Activated CD4-positive, alpha-beta T cell treated with anti-CD3 and anti-CD28 coated beads, Interleukin-2, amount 50 U/mL, for 24 hours (primary cell): Measurements from ENCODE around the gene CUBN.

Experiments used
- DNase-seq, 2 donors: peaks; one replicate each; pipeline ENCODE4 v3.0.0-alpha.2; 2020; ENCODE audit warnings: low read depth in 1 of 2, low spot score in 1 of 2

The CUBN gene

DNA sequence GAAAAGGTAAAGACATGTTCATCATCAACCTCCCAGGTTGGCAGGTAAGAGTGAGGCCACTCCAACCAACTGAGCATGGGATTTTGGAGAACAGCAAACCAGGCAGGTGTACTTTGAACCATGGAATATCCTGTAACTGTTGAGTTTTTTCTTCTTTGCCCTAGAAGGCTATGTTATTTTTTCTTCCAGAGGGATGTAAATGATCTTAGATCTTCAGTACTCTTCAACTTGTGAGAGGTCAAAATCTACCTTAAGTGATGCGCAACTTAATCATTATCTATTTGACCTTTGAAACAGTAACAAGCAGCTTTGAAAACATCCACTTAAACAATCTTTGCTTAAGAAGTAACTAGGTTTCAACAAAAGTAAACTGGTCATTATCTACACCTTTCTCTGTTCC is at the start of gene CUBN:
Gene CUBN (minus strand): TSS at position 71 of the 400 bp plus-strand sequence. CDS start 46 bp downstream, at position 25.
- DNase-seq, result no peak

DNA sequence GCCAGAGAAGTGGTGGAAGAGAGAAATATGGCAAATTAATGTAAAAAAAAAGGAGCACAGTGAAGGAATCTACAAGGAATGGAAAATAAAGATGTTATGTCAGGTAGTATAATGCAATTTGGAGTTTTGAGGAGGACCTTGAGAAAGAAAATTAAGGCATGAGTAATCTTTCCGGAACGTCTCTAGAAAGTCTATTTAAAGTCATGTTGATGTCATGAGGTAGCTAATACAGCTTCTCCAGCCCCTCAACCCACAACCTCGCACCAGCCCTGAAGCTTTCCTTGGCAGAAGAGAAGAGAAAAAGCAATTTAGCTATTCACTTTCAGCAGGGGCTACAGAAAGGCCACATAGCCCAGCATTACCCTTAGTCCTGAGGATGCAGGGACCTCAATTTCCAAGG is 49.4 kb upstream of the CUBN start:
- DNase-seq, result no peak

DNA sequence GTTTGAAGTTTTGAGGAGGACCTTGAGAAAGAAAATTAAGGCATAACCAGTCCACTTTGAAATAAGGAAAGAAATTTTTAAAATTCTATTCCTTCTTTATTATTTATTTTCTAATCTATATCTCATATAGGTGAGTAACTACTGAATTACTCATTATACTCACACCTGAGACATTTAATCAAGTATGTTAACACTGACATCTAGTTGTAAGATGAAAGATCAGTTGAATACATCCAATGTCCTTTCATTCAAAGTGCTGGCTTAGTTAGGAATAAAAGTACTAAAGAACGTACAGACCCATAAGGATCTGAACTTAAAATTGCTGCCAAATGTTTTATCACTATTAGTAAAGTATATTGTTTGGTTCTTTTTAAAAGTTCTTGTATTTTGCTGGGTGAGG is 48.4 kb upstream of the CUBN start:
- no peak for DNase-seq

DNA sequence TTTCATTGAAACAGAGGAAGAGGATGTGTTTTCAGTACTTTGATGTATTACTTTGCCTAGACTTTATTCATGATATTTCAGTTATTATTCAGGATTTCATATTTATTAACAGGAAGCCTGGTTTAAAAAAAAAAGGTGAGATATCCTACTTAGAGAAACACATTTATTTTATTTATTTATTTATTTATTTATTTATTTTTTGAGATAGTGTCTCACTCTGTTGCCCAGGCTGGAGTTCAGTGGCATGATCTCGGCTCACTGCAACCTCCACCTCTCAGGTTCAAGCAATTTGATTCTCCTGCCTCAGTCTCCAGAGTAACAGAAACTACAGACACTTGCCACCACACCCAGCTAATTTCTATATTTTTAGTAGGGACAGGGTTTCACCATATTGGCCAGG is 47.4 kb upstream of the CUBN start:
- no peak for DNase-seq

DNA sequence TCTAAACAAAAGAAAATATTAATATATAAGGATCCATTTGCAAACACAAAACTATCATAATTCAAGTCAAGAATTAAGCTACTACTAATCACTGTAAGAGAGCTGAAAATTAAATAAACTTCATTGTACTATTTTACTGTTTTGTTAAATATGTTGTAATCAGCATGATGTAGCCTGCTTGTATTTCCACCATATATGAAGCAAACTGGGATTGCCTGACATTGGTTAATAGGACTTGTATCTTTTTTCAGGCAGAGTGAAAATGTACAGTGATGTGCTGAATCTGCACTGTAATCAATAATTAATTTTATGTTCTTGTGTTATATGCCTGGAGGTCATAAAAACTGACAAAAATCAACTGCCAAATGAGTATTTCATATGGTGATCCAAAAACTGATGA is 46.5 kb upstream of the CUBN start:
- DNase-seq, result no peak

DNA sequence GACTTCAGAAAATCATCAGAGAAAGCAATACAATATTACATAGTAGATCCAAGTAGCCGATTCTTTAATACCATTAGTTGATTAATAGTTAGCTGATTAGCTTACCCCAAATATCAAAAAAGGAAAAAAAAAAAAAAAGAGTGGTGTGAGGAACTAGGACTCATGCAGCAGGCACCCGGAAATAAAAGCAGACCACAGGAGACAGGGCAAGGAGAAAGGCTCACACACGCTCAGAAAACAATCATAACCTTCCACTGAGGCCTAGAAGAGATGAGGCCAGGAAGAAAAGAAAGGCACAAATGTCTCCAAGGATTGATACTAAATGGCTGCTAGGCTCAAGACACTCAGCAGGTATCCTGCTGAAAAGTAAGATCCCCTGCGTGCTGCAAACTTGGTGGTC is 45.9 kb upstream of the CUBN start:
- DNase-seq, result no peak

DNA sequence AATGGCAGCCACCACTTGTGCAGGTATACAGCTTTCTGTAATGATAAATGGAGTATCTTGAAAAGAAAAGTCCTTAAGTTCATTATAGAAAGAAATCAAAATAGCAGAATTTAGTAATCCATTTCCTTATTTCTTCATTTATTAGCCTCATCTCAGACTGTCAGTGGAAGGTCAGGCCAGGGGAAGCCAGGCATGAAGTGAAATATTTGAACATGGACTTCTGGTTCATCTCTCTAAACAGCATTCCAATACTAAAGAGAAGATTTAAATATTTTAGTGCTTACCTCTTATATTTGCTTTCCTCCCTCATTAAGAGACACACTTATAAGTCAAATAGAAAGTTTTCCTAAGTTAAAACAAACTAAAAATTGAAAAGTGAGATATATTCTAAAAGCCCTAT is 45.0 kb upstream of the CUBN start:
- no peak for DNase-seq

DNA sequence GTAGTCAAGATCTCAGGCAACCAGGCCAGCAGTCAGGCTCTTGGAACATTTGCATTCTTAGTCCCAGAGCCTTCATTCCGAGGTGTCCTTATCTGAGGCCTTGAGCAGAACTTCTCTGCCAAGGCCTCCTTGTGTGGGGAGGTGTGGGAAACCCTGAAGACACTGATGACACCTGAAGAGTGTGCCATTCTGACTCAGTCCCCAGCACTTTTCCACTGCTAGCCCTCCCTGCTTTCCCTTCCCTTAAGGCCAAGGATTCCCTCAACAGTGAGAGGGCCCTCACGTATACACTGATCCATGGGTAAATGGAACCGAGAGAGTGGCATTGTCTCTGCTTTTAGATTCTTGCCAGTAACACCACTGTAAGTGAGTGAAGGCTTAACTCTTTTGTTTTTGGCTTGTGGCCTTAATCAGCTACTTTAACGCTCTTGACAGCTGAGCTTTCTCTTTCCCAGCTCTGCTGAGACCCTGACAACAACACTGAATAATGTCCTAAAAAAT is 41.6 kb upstream of the CUBN start:
- no peak for DNase-seq

DNA sequence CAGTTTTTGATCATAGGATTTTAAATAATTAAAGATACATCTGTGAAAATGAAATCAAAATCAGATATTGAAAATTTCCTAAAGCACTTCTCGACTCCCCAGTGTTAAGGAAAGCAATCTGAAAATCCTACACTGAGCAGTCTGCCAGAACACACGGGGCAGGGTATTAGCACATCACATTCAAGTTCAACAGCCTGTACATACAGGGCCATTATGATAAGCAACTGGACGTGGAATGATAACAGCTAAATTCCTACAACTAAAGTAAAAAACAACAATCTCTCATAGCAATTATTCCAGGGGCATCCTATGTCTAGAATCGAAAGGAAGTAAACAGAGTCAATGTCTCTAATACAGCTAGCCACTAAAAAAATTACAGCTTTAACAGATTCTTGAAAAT is 40.2 kb upstream of the CUBN start:
- no peak for DNase-seq

DNA sequence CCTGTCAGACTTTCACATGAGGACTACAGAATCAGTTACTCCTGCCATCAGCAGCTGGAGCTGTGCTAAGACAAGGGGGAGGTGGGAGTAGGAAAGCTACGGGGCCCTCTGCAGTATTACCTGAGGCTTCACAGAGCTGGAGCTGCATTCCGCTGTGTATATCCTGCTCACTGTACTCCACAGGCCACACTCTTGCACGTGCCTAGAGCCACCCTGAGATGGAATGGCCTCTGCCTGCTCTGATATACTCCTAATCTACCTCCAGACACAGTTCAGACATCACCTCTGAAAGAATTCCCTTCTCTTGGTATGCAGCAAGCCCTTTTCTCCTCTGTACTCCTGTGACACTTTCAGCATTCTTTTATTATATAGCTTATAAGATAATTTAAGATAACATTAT is 37.1 kb upstream of the CUBN start:
- no peak for DNase-seq

DNA sequence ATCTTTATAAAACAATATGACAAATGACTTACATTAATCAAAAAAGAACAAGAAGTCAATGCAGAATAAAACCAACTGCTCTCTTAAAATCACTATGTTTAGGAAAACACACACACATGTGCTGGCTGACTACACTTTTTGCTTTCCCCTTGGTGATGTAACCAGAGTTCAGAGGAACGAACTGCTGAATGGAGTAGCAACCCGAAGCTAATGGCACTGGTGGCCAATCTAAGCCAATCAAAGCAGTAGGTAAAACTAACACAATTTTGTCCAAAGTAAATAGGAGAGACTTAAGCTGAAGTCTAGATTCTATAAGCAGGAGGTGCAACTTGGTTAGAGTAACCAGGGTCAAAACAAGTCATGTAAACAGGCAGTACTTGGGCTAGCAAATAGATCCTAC is 33.2 kb upstream of the CUBN start:
- DNase-seq, result no peak

DNA sequence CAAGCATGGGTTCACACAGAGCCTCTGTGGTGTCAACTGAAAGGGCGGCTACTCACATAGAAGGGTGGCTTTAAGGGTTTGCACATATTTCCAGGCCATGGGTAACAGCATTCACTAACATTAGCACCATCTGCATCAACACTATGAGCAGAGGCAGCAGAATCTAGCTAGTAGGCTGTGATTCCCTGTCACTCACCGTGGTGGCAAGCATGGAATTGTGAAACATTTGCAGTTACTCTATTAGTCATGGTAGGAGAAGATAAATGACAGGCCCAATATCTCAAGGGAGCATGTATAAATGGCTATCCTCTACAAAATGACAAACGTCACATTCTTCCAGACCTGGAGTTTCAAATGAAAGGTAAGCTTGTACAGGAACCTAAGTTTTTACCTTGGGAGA is 32.2 kb upstream of the CUBN start:
- DNase-seq, result no peak

DNA sequence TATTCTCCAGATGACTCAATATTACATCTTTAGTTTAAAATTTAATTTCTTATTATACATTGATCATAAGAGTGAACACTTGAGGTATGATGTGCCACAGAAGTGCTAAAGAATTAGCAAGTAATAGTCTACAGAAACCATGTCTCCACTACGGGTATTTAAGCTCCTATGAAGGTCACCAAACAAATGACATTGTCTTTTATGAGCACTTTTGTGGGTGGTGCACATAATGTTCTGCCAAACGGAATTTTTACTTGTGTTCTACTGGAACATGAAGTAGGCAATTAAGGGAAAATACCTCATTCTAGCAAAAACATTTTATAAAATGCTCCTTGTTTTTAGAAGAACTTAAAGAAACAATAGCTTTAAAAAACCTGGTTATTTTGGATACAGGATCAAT is 27.4 kb upstream of the CUBN start:
- DNase-seq, result no peak

DNA sequence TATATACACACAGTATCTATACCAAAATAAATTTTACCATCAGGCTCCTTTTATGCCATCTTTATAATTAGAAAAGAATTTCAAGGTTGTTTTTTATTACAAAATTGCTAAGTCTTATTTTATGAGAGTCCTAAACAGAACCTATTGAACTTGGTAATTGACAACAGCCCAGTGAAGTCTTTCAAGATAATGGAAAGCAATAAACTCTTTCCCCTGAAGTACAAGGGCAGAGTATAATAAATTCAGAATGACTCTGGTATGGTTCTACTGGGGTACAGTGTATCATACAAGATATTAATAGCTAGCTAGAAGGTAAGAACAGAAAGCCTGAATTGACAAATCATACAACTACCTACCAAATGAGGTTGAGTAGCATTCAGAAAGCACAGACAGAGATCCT is 26.2 kb upstream of the CUBN start:
- DNase-seq, result no peak

DNA sequence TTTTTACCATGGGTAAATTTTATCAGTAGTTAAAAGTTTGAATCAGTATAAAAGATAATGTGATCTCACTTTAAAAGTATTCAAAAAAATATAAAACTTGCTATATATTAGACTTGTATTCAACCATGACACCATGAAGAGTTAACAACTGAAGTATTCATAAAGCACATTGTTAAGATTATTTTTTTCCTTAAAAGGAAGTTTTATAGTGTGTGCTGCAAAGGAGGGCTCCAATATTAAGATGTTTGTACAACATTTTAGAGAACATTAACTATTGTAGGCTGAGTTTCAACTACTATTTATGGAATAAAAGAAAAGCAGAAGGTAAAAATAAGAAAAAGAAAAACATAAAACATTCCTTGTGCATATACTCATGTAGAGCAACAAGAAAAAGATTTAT is 24.5 kb upstream of the CUBN start:
- DNase-seq, result no peak

DNA sequence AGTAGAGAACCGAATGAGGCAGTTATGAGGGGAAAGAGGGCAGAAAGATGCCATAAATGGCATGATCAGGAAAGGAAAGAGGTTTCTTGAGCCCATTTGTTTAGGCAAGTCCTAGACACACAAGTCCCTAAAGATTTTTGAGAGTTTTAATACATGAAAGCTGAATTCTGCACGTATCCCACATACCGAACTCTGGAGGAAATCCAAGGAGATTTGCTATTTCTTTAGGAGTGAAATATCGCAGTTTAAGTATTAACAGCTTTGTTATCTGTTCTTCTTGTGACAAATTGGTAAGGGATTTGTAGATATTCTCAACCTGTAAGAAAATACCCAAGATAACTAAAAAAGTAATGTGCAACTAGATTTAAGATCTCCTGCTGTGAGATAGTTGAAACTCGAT is 23.7 kb upstream of the CUBN start:
- no peak for DNase-seq

DNA sequence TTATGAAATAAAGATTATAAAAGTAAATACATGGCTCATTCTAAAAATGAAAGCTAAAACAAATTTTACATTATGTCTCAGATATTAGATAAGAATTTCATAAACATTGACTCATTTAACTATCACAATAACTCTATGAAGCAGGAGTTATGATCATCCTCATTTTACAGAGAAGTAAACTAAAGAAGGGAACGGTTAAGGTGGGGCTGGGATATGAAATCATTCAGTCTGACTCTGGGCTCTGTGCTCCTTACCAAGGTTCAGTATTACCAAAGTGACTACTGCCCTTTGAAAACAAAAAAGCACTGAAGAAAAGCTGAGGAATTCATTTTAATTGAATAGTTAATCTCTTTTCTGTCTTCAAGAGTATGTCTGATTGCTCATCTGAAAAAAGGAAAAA is 22.1 kb upstream of the CUBN start:
- no peak for DNase-seq

DNA sequence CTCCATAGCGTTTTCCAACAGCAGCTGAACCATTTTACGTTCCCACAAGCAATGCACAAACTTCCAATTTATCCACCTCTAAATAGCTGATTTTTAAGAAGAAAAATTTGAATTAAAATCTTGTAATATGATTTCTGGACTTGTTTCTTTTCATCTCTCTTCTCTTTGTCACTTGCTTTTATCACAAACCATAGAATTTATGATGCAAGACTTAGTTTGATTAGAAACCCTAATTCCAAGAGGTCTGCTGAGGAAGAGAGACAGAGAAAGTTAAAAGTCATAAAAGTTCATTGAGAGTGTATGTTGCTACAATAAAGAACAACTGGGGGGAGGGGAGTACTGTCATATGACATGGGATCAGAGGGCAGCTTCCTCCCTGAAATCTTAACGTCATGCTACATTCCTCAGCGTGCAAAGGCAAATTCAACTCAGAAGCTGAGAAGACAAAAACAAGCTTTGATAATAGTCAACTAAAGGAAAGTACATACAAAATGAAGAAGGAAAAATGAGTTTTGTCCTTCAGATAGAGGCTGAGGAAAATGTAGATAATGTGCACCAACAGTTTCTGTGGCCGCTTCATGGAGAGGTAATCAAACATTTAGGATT is 18.4 kb upstream of the CUBN start:
- no peak for DNase-seq

DNA sequence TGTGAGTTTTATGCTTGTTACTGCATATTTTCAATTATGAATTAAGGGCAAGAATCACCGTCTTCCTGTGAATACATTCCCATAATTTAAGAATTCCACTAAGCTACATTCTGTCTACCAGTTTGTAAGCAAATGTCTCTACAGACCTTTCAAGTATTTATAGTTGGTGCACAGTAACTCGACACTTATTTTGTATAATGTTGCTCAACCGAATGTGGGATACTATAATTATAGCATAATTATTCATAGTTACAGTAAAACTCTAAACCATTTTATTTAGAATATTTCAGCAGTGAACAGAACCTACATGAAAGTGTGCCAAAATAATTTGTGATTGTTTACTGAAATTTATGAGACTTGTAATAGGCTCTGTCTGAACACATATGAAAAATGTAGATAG is 17.3 kb upstream of the CUBN start:
- no peak for DNase-seq

DNA sequence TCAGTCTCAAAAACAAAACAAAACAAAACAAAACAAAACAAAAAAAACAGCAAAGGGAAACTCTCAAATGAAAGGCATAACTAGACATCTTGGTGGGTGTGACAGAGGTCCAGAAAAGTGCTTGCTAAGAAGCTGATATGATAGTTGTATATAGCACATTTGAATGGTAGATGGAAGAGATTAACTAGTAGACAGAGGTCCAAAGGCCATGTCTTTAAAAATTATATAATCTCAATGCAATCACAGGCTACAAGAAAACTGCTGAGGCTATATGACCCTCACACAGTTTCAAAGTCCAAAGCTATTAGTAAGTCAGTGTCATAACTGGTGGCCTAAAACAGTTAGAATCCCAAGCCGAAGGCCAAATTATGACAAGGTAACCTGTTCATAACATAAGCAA is 15.6 kb upstream of the CUBN start:
- no peak for DNase-seq

DNA sequence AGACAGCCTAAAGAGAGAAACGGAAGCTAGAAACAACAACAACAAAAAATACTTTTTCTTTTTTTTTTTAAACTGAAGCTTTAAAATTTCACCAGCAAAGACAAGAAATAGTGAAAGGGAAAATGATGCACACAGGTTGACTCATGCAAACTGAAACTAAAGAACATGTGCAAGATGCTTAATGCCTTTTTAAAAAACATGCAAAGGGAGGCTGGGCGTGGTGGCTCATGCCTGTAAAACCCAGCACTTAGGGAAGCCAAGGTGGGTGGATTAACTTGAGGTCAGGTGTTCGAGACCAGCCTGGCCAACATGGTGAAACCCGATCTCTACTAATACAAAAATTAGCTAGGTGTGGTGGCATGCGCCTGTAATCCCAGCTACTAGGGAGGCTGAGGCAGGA is 15.1 kb upstream of the CUBN start:
- DNase-seq, result peak; percentile 17 to 59

DNA sequence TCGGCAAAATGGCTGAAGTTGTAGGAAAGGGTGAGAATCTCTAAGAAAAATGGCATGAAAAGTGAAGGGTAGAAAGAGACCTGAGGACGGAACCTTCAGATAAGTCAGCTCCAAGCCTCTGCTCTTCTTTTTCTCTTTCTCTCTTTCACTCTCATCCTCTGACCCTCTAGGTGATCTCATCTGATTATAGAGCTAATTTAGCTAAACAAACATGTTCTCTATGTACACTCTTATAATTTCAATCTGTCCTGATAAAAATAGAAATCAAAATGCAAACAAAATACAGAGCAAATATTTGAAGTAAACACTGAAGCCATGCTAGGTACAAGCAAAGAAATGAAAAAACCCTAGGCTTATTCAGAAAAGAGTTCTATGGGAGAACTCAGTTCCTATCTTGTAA is 14.4 kb upstream of the CUBN start:
- DNase-seq, result no peak

DNA sequence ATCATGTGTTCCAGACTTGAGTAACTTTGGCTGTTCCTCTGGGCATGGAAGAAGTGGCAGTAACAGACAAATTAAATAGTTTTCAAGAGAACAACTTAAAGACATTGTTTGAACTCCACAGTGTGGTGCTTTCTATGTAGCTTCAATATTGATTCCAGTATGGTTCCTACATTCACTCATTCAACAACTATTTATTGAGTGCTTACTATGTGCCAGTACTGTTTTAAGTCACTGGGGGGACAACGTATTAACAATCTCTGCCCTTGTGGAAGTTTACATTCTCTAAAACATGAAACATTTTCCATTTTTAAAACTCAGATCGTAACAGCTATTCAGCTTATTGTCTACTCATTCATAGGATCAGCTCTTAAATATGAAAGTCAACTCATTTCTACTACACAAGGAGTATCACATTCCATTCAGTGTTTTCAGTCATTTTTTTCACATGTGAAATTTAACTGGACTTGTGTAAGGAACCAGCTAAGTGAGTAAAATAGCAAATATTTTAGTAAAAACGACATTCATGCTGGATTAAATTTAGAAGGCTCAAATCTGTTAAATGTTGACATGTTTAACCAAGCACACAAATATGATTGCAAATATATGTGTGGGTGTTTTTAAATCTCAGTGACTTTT is 13.6 kb upstream of the CUBN start:
- no peak for DNase-seq
